Camera-type eye (tissue), 1 donor: ENCODE measurements around the gene KIAA1328. TPM values are rescaled to one million over a fixed set of nuclear protein-coding genes. Genes with fewer than 3 reads are reported as not detected.

Source experiments
- total RNA-seq: library from RNA; depleted of rRNA; stranded (reverse); fragments of >200 nt; gene quantifications from one replicate; pipeline ENCODE4 v1.2.3, GENCODE V29; 2014

The KIAA1328 gene
- 37.8 TPM for total RNA-seq

GRCh38 chr18:36828630-36829361, at the start of gene KIAA1328, which contains the start of gene TPGS2:
TSS of gene KIAA1328 (plus strand) at chr18:36829127. CDS start at chr18:36829139, 12 bp downstream.
TSS of gene TPGS2 (minus strand) at chr18:36829002. CDS start at chr18:36828767, 235 bp downstream.

Other genes with a start within 250 kb of the KIAA1328 start
- 80.2 TPM for gene TPGS2, start 125 bp upstream of the KIAA1328 start, total RNA-seq